PC-3 (cell line): Measurements from ENCODE around the gene RBBP9.

Experiments
- CTCF ChIP-seq: fragments of 300-600 bp; sonication (generic); conservative IDR thresholded peaks from 2 replicates; pipeline ENCODE4 v1.5.1; 2017; ENCODE audit warnings: antibody characterized with exemption, low read depth, mild to moderate bottlenecking, low read length
- EZH2 ChIP-seq: fragments of 300-600 bp; sonication (generic); IDR thresholded peaks from one replicate; pipeline ENCODE4 v1.6.1; 2017; ENCODE audit warnings: antibody characterized with exemption, mild to moderate bottlenecking, low read length; ENCODE audit not compliant: unreplicated experiment
- EZH2phosphoT487 ChIP-seq: fragments of 300-600 bp; sonication (generic); IDR thresholded peaks from 2 replicates; pipeline ENCODE4 v1.6.1; 2018; ENCODE audit warnings: mild to moderate bottlenecking, antibody characterized with exemption, low read length, borderline replicate concordance

- TF ChIP-seq CTCF (no peak), EZH2 (no peak), EZH2phosphoT487 (no peak)
Measured at GRCh38 chr20:18436847-18437246, 60.2 kb downstream of the RBBP9 start.
